Mesendoderm (in vitro differentiated cells): ENCODE results near the gene KRTAP4-2. TPM values are rescaled to one million over a fixed set of nuclear protein-coding genes. Genes with fewer than 3 reads are reported as not detected.
"Not testable (repeated sequence)": the region's sequence is repeated elsewhere in the genome, so short reads cannot be mapped to it uniquely, and the experiment has no call there.

Source experiments
- DNase-seq: peaks from one replicate; pipeline ENCODE4 v3.0.0; 2013
- H2AK5ac ChIP-seq: 2 replicates; pipeline ENCODE4 v1.6.1; 2013; ENCODE audit warnings: low read length, inconsistent platforms
- H2BK120ac ChIP-seq: 2 replicates; pipeline ENCODE4 v1.6.1; 2013; ENCODE audit warnings: low read depth, mild to moderate bottlenecking, low read length, moderate library complexity, mixed read lengths
- H2BK15ac ChIP-seq: replicated peaks from 2 replicates; pipeline ENCODE4 v1.6.1; 2013; ENCODE audit warnings: low read depth, mild to moderate bottlenecking, moderate library complexity
- H2BK5ac ChIP-seq: 2 replicates; pipeline ENCODE4 v1.6.1; 2013; ENCODE audit warnings: low read length, inconsistent platforms
- H3K18ac ChIP-seq: 2 replicates; pipeline ENCODE4 v1.6.1; 2013; ENCODE audit warnings: mild to moderate bottlenecking, low read length, mixed read lengths
- H3K23ac ChIP-seq: one replicate; pipeline ENCODE4 v1.6.1; 2013; ENCODE audit warnings: low read length
- H3K27ac ChIP-seq: 2 replicates; pipeline ENCODE4 v1.5.1; 2013; ENCODE audit warnings: low read depth, mild to moderate bottlenecking, inconsistent platforms, low read length, moderate library complexity
- H3K27me3 ChIP-seq: 2 replicates; pipeline ENCODE4 v1.6.1; 2013; ENCODE audit warnings: low read length, control low read depth, mild to moderate bottlenecking, inconsistent platforms; ENCODE audit not compliant: insufficient read depth, poor library complexity
- H3K36me3 ChIP-seq: 2 replicates; pipeline ENCODE4 v1.6.1; 2013; ENCODE audit warnings: low read length, inconsistent platforms; ENCODE audit not compliant: control insufficient read depth, insufficient read depth
- H3K4ac ChIP-seq: one replicate; pipeline ENCODE4 v1.6.1; 2013; ENCODE audit warnings: low read depth, mild to moderate bottlenecking, low read length, moderate library complexity
- H3K4me1 ChIP-seq: 2 replicates; pipeline ENCODE4 v1.6.1; 2013; ENCODE audit warnings: low read depth, low read length, inconsistent platforms; ENCODE audit not compliant: control insufficient read depth
- H3K4me2 ChIP-seq: 2 replicates; pipeline ENCODE4 v1.6.1; 2013; ENCODE audit warnings: low read length
- H3K4me3 ChIP-seq: 2 replicates; pipeline ENCODE4 v1.5.1; 2013; ENCODE audit warnings: mild to moderate bottlenecking, low read length
- H3K56ac ChIP-seq: one replicate; pipeline ENCODE4 v1.6.1; 2013; ENCODE audit warnings: low read length
- H3K79me1 ChIP-seq: 2 replicates; pipeline ENCODE4 v1.6.1; 2013; ENCODE audit warnings: low read length, inconsistent platforms
- H3K79me2 ChIP-seq: 2 replicates; pipeline ENCODE4 v1.6.1; 2013; ENCODE audit warnings: mild to moderate bottlenecking, low read length; ENCODE audit not compliant: control insufficient read depth, insufficient read depth
- H3K9ac ChIP-seq: 2 replicates; pipeline ENCODE4 v1.6.1; 2013; ENCODE audit warnings: low read length, inconsistent platforms
- H4K5ac ChIP-seq: one replicate; pipeline ENCODE4 v1.6.1; 2013; ENCODE audit warnings: low read length
- H4K8ac ChIP-seq: one replicate; pipeline ENCODE4 v1.6.1; 2013; ENCODE audit warnings: low read depth, mild to moderate bottlenecking, control low read depth, low read length, moderate library complexity
- WGBS: extraction: QIAGEN DNeasy Blood & Tissue Kit; methylation state at CpG from one replicate; pipeline ENCODE4 v1.1.7; 2013; ENCODE audit warnings: low lambda C conversion rate, missing lambda C conversion rate; ENCODE audit not compliant: insufficient coverage; ENCODE audit errors: extremely low coverage; 5-methylcytosine and 5-hydroxymethylcytosine counted together
- small RNA-seq: library from polyadenylated mRNA; stranded (forward); fragments of <200 nt; extraction: miRNeasy Mini kit (QIAGEN cat#:217004); gene quantifications from one replicate; pipeline ENCODE3, GENCODE V24; 2013; ENCODE audit not compliant: insufficient read depth

The KRTAP4-2 gene

DNA sequence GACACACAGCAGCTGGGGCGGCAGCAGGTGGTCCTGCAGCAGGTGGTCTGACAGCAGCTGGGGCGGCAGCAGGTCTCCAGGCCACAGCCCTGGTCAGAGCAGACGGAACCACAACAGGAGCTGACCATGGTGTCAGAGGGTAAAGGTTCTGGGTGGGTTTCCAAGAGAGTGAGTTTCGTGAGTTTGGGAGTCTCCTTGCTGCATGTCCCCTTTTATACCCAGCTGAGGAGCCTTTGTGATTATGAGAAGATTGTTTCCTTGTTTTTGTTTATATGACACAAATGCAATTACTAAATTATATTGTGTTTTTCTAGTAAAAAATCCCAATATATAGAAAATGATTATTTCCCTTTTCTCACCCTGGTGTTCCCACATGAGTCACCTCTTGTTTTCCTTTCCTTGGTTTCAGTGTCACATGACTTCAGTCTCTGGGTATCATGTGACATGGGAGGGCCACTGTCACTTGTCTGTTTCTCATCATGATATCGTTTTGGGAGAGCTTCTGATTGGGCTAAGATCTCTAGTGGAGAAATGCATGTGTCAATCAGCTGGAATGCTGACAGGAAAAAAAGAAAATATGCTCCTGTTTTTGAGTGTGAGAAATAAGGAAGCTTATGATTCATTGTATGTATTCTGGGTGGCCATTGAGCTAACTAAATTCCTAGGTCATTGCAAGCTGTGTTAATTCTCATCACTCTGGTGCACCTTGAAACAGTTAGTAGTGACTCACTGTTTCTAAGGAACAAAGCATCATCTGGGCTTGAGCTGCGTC, 37.5 kb downstream of the KRTAP4-2 start, which contains the start of gene KRTAP4-6:
TSS of gene KRTAP4-6 (minus strand) at position 185 of the 772 bp plus-strand sequence. CDS start at position 128, 57 bp downstream.
- H2BK5ac ChIP-seq, result no peak within 1 kb of the TSS
- H3K23ac ChIP-seq, result no peak within 1 kb of the TSS
- no CpG with 5 or more reads among the region's 6 CpGs for WGBS

DNA sequence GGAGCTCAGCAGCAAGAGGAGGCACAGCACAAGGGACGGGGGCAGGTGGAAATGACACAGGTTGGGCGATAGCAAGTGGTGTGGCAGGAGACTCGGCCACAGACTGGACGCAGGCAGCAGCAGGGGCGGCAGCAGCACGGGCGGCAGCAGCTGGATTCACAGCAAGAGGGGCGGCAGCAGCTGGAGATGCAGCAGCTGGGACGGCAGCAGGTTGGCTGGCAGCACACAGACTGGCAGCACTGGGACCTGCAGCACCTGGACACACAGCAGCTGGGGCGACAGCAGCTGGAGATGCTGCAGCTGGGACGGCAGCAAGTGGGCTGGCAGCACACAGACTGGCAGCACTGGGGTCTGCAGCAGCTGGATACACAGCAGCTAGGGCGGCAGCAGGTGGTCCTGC, 38.2 kb downstream of the KRTAP4-2 start:
- H3K4me3 ChIP-seq, H3K27me3 ChIP-seq: not testable (repeated sequence)
- no CpG with 5 or more reads among the region's 12 CpGs for WGBS

More for the DNA sequence above, 37.5 kb downstream of the KRTAP4-2 start, which contains the start of gene KRTAP4-6:
- Histone ChIP-seq H3K4me1 (no peaks in the 10 kb centered on the region), H3K9ac (no peak within 1 kb of the TSS), H3K4me3 (no peak within 1 kb of the TSS), H2AK5ac (no peak within 1 kb of the TSS), H3K36me3 (no peaks in the 10 kb centered on the region), H4K5ac (no peak within 1 kb of the TSS), H2BK120ac (no peak within 1 kb of the TSS), H3K79me1 (no peaks in the 10 kb centered on the region), H3K79me2 (no peaks in the 10 kb centered on the region), H3K27ac (no peak within 1 kb of the TSS), H3K18ac (no peak within 1 kb of the TSS), H3K4ac (no peak within 1 kb of the TSS), H3K4me2 (no peak within 1 kb of the TSS), H3K56ac (no peak within 1 kb of the TSS), H4K8ac (no peak within 1 kb of the TSS), H3K27me3 (no peaks in the 10 kb centered on the region), H2BK15ac (no peak within 1 kb of the TSS)
- peak; percentile 1 for DNase-seq

DNA sequence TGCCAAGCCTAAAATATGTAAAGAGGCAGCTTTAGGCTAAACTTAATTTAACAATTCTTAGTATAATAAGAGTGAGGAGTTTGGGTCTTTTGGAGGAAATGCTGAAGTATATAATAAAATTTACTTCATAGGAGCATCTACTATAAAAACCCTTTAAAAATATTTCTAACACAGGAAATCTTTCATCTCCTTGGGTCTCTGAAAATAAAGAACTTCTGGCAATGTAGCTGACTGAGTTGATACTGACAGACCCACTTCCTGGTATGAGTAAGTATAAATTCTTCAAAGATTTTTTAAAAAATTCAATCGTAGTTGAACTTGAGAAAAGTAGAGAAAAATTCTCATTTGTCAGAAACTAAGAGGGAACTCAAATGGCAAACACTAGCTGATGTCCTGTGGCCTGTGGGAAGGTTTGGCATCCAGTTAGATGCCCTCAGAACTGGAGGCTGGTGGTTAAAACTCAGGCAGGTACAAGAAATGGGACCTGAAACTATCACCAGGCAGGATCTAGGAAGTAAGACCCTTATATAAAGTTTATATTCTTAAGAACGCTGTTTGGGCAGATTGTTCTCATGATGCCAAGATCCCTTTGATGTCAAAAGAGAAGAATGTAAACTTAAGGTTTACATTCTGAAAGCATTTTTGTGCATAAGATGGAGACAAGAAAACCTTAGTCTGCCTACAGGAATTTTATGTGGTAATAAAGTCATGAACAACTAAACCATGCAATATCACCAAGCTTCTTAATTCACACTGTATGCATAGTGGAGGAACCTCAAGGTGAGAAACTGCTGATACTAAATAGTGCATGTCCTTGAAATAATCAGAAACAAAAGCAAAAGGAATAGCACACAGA, 43.9 kb downstream of the KRTAP4-2 start:
- H4K5ac ChIP-seq, result no peak overlapping the region
- no peaks in the 10 kb centered on the region for H3K79me2 ChIP-seq
- no peak overlapping the region for H4K8ac ChIP-seq
- no peak overlapping the region for H2AK5ac ChIP-seq
- H2BK120ac ChIP-seq, result no peak overlapping the region
- H3K27ac ChIP-seq, result no peak overlapping the region
- H3K4me1 ChIP-seq, result no peaks in the 10 kb centered on the region
- H3K18ac ChIP-seq, result no peak overlapping the region
- DNase-seq, result no peak
- no peak overlapping the region for H3K4me2 ChIP-seq
- H3K4ac ChIP-seq, result no peak overlapping the region
- H3K56ac ChIP-seq, result no peak overlapping the region
- H3K27me3 ChIP-seq, result no peaks in the 10 kb centered on the region
- no peak overlapping the region for H3K23ac ChIP-seq
- no peak overlapping the region for H3K4me3 ChIP-seq
- no peak overlapping the region for H2BK15ac ChIP-seq
- H3K79me1 ChIP-seq, result no peaks in the 10 kb centered on the region
- no CpG with 5 or more reads among the region's 2 CpGs for WGBS
- no peak overlapping the region for H2BK5ac ChIP-seq
- H3K36me3 ChIP-seq, result no peaks in the 10 kb centered on the region
- H3K9ac ChIP-seq, result no peak overlapping the region

More for the DNA sequence above, 38.2 kb downstream of the KRTAP4-2 start:
- H3K23ac ChIP-seq, H3K18ac ChIP-seq, H4K5ac ChIP-seq, DNase-seq, H4K8ac ChIP-seq, H3K27ac ChIP-seq, H3K9ac ChIP-seq, H3K56ac ChIP-seq, H3K36me3 ChIP-seq, H3K4ac ChIP-seq, H2AK5ac ChIP-seq, H3K4me1 ChIP-seq, H2BK5ac ChIP-seq, H3K79me2 ChIP-seq, H3K79me1 ChIP-seq, H2BK120ac ChIP-seq, H3K4me2 ChIP-seq, H2BK15ac ChIP-seq: not testable (repeated sequence)

DNA sequence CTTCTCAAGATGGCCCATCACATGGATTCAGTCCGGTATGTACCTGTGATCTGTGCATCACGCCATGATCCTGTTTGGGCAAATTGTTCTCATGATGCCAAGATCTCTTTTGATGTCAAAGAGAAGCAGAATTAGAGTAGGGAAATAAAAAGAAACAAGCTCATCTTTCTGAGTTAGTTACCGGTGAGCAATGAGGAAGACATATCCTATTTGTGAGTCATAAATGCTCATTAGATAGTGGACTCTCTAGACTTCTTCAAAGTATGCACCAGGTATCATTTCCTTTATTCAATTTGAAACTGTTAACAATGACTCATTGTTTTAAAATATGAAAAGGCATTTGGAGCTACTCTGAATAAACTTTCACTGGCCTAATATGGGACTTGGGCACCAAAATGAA, 46.0 kb downstream of the KRTAP4-2 start:
- no peak overlapping the region for H3K56ac ChIP-seq
- H2BK120ac ChIP-seq, result no peak overlapping the region
- H2AK5ac ChIP-seq, result no peak overlapping the region
- no peak overlapping the region for H4K8ac ChIP-seq
- no peak overlapping the region for H2BK15ac ChIP-seq
- H3K9ac ChIP-seq, result no peak overlapping the region
- no peak for DNase-seq
- H3K27ac ChIP-seq, result no peak overlapping the region
- H3K4me3 ChIP-seq, result no peak overlapping the region
- no peak overlapping the region for H3K23ac ChIP-seq
- no peaks in the 10 kb centered on the region for H3K36me3 ChIP-seq
- no peak overlapping the region for H3K18ac ChIP-seq
- no peaks in the 10 kb centered on the region for H3K79me2 ChIP-seq
- no peak overlapping the region for H3K4ac ChIP-seq
- no peak overlapping the region for H4K5ac ChIP-seq
- no peak overlapping the region for H3K4me2 ChIP-seq
- no peak overlapping the region for H2BK5ac ChIP-seq
- no peaks in the 10 kb centered on the region for H3K4me1 ChIP-seq
- H3K79me1 ChIP-seq, result no peaks in the 10 kb centered on the region
- WGBS, result no CpG with 5 or more reads among the region's 3 CpGs
- H3K27me3 ChIP-seq, result no peaks in the 10 kb centered on the region

Small RNAs within 50 kb of the gene (small RNA-seq; reads per million reads assigned to genes)
- gene KRTAP4-17P, result not detected
